AG04449 (cell line): ENCODE measurements around the gene ZNF341.

Experiments used
- CTCF ChIA-PET: fragments of 350-600 bp; formaldehyde crosslinking; extraction: SDS; loops from one replicate; lab custom pipeline; 2021; ENCODE audit warnings: antibody characterized with exemption; lab: Yijun Ruan, JAX
- POLR2A ChIA-PET: fragments of 400-600, 350-600 bp; formaldehyde crosslinking; extraction: SDS; loops from one replicate; lab custom pipeline; 2020; ENCODE audit warnings: antibody characterized with exemption, inconsistent platforms; lab: Yijun Ruan, JAX
- DNase-seq: peaks from one replicate; pipeline ENCODE4 v3.0.0-alpha.2; 2010; ENCODE audit warnings: low read depth, low spot score
- H3K4me3 ChIP-seq: 2 replicates; pipeline ENCODE4 v1.5.1; 2011; ENCODE audit warnings: low read depth, mild to moderate bottlenecking, control low read depth, low read length
- TF ChIP-seq, protein P1 (sequence below): IDR thresholded peaks from one replicate; pipeline ENCODE4 v1.5.1; 2011; ENCODE audit warnings: mild to moderate bottlenecking, moderate library complexity, low read length, control low read depth, inconsistent platforms; ENCODE audit not compliant: insufficient read depth; ENCODE audit errors: missing control alignments

The ZNF341 gene

DNA sequence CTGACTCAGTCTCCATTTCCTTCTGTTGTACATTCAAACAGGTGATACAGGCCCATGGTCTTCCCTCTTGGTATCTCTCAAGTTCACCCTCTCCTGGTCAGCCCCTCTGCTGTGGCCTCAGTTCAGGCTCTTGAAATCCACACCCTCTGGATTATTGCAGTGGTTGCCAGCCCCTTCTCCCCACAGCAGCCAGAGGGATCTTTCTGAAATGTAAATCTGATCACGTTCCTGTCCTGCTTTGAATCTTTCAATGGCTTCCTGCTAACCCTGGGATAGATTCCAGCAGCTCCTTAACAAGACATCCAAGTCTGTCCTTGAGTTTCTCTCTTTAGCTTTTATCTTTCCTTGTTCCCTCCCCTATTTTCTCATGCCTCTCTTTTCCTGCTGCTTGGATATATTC is 101.5 kb downstream of the ZNF341 start:
- CTCF ChIA-PET: no interaction called here
- DNase-seq: no peak
- no peak overlapping the region for H3K4me3 ChIP-seq
- POLR2A ChIA-PET: no interaction called here
- TF ChIP-seq, protein P1, sequence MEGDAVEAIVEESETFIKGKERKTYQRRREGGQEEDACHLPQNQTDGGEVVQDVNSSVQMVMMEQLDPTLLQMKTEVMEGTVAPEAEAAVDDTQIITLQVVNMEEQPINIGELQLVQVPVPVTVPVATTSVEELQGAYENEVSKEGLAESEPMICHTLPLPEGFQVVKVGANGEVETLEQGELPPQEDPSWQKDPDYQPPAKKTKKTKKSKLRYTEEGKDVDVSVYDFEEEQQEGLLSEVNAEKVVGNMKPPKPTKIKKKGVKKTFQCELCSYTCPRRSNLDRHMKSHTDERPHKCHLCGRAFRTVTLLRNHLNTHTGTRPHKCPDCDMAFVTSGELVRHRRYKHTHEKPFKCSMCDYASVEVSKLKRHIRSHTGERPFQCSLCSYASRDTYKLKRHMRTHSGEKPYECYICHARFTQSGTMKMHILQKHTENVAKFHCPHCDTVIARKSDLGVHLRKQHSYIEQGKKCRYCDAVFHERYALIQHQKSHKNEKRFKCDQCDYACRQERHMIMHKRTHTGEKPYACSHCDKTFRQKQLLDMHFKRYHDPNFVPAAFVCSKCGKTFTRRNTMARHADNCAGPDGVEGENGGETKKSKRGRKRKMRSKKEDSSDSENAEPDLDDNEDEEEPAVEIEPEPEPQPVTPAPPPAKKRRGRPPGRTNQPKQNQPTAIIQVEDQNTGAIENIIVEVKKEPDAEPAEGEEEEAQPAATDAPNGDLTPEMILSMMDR: no peak

DNA sequence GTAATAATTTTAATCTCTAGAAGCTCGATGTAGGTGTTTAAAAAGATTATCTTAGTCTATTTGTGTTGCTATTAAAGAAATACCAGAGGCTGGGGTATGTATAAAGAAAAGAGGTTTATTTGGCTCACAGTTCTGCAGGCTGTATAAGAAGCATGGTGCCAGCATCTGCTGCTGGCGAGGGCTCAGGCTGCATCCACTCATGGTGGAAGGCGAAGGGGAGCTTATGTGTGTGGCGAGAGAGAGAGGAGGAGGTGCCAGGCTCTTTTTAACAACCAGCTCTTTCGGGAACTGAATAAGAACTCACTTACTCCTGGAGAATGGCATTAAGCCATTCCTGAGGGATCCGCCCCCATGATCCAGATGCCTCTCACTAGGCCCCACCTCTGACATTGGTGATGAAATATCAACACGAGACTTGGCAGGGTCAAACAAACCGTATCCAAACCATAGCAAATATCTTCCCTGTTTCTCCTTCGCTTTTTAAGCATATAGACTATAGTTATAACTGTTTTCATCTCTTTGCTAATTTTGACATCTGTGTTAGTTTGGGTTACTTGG is 103.9 kb downstream of the ZNF341 start:
- ChIA-PET POLR2A (no interaction called here), CTCF (interaction anchor here (0.8 to 2.0 kb wide), 6 partner anchors 8 to 234 kb away, joined by 3 to 8 read pairs (median 5); no protein-coding TSS in a partner anchor)
- no peak overlapping the region for H3K4me3 ChIP-seq
- TF ChIP-seq, protein P1: no peak
- DNase-seq: no peak

DNA sequence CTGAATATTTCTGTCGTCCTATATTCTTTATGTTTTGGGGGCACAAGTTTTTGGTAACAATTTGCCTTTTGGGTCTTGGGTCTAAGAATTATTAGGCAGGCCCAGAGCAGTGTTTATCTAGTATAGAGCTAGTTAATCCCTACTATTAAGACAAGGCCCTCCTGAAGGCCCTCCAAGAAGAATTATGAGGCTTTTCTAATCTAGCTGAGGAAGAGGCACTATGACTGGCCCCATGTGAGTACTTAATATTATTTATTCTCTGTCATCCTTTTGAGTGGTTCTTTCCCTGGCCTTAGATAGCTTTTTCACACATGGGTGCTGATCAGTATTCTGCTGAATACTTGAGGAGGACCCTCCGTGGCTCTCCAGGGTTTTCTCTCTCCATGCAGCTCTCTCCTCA is 104.5 kb downstream of the ZNF341 start:
- CTCF ChIA-PET: interaction anchor here (0.8 to 1.8 kb wide), 6 partner anchors 9 to 234 kb away, joined by 3 to 6 read pairs (median 4); no protein-coding TSS in a partner anchor
- POLR2A ChIA-PET: no interaction called here
- TF ChIP-seq, protein P1: no peak

DNA sequence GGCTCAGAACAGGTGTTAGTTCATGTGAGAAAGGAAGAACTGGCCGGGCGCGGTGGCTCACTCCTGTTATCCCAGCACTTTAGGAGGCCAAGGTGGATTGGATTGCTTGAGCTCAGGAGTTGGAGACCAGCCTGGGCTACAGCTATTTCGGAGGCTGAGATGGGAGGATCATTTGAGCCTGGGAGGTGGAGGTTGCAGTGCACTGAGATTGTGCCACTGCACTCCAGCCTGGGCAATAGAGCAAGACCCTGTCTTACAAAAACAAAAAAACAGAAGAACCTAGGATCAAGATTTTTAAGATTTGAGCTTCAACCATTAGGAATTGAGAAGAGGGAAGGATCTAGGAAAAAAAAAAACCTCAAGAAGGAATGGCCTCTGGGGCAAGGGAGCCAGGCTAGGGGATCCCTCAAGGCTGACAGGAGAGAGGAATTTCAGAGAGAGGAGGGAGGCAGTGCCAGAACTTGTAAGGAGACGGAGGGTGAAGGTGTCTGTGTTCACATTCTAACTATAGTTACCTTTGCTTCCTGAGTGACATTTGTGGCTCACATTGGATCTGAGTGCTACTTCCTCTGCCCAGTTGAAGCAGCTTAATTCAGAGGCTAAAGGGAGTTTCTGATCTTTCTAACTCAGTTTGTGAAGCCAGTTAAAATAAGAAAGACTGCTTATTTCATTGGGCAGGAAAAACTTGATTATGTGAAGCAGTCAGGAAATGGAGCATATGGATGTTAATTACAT is 105.5 kb downstream of the ZNF341 start:
- ChIA-PET CTCF (interaction anchor here (1.5 to 1.8 kb wide), 4 partner anchors 10 to 233 kb away, joined by 3 to 6 read pairs (median 4); no protein-coding TSS in a partner anchor), POLR2A (no interaction called here)
- no peak for DNase-seq
- no peak overlapping the region for H3K4me3 ChIP-seq
- TF ChIP-seq, protein P1: no peak

More for the DNA sequence above, 104.5 kb downstream of the ZNF341 start:
- DNase-seq: no peak
- no peak overlapping the region for H3K4me3 ChIP-seq

DNA sequence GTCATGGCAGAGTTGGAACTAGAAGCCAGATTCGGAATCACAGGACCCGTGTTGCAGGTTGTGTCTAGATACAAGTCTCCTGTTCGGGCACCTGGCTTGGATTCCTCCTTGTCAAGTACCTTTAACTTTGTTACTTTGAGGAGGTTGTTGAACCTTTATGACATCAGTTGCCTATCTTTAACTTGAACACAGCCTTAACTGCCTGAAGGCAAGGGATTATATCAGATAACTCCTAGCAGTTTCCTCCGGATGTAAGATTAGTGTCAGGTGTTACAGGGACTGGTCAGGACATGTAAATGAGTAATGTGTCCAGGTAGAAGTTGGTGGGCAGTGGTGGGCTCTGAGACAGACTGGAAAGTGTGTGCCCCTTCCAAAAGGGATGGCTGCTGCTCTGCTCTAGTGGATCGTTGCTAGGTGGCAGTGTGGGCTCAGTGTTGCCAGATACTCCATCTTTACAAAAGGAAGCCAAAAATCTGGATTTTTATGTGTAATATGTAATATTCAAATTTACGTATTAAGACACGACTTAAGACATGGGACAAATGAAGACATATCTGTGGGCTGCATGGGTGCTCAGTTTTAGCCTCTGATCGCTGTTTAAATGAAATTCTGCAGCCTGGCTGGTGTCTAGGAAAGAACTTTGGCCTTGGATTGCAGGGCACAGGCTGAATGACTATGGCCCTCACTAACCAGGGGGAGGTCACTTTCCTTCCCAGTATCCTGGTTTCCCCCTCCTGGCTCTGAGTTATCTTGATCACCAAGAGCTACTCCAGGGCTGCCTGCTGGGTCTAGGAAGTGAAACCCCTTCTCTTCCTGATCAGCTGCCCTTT is 106.5 kb downstream of the ZNF341 start:
- TF ChIP-seq, protein P1: no peak
- CTCF ChIA-PET: no interaction called here
- POLR2A ChIA-PET: no interaction called here

More for the DNA sequence above, 106.5 kb downstream of the ZNF341 start:
- no peak for DNase-seq
- H3K4me3 ChIP-seq: no peak overlapping the region
